Stimulated activated naive CD4-positive, alpha-beta T cell treated with Interleukin-2 at 50 U/mL for 16 hours (primary cell): ENCODE data around the gene ENG.
A peak's percentile ranks its signal among the peaks of the same experiment; 100 is the strongest.

Source experiments
- DNase-seq: peaks from one replicate; lab custom pipeline; 2025; lab: John Stamatoyannopoulos, UW

ENG gene

GRCh38 chr9:127776195-127776923 lies 78.1 kb downstream of the ENG start:
- peak; percentile 70 for DNase-seq

- DNase-seq, result no peak
Observed at GRCh38 chr9:127773981-127774380, 80.5 kb downstream of the ENG start.

- no peak for DNase-seq
Observed at GRCh38 chr9:127773272-127773671, 81.2 kb downstream of the ENG start.

- DNase-seq, result no peak
Observed at GRCh38 chr9:127772603-127773002, 81.9 kb downstream of the ENG start.

- DNase-seq, result no peak
Observed at GRCh38 chr9:127771570-127772189, 82.8 kb downstream of the ENG start.

- DNase-seq, result peak; percentile 96
Observed at GRCh38 chr9:127770905-127771569, 83.4 kb downstream of the ENG start.

- DNase-seq, result no peak
Observed at GRCh38 chr9:127770583-127770904, 83.9 kb downstream of the ENG start.

- no peak for DNase-seq
Observed at GRCh38 chr9:127769929-127770582, 84.4 kb downstream of the ENG start.

GRCh38 chr9:127769101-127769500 lies 85.4 kb downstream of the ENG start:
- DNase-seq, result no peak

- no peak for DNase-seq
Observed at GRCh38 chr9:127768698-127769097, 85.8 kb downstream of the ENG start.

GRCh38 chr9:127767909-127768331 lies 86.5 kb downstream of the ENG start:
- no peak for DNase-seq

- no peak for DNase-seq
Observed at GRCh38 chr9:127767410-127767809, 87.0 kb downstream of the ENG start.

- no peak for DNase-seq
Observed at GRCh38 chr9:127765418-127765817, 89.0 kb downstream of the ENG start.
